GM13977 (cell line): ENCODE measurements around the gene PHLDB2.
A peak's percentile ranks its signal among the peaks of the same experiment; 100 is the strongest.

Experiments used
- DNase-seq: peaks from one replicate; pipeline ENCODE4 v3.0.0; 2012; ENCODE audit warnings: low spot score
- CTCF ChIP-seq: IDR thresholded peaks from 2 replicates; pipeline ENCODE4 v1.5.1; 2012; ENCODE audit warnings: mild to moderate bottlenecking, control low read depth; ENCODE audit not compliant: insufficient read depth; ENCODE audit errors: extremely low read depth, missing control alignments
- in situ Hi-C: fragments of 300-500 bp; cut with MboI; formaldehyde crosslinking; loops from one replicate; pipeline ENCODE4 v1.12.0; 2022; ENCODE audit warnings: low sequenced_read_pairs, low pct_unique_long_range_greater_than_20kb, mixed read lengths, inconsistent platforms; ENCODE audit not compliant: unreplicated experiment

The PHLDB2 gene

GRCh38 chr3:111862974-111863373, 3.9 kb downstream of the PHLDB2 start:
- in situ Hi-C loops = no loop called here
- no peak for DNase-seq

GRCh38 chr3:111863942-111864694, 5.1 kb downstream of the PHLDB2 start:
- no peak for TF ChIP-seq CTCF
- DNase-seq = no peak
- in situ Hi-C loops = no loop called here

More at GRCh38 chr3:111862974-111863373, 3.9 kb downstream of the PHLDB2 start:
- TF ChIP-seq CTCF = no peak

GRCh38 chr3:111864821-111865656, 6.0 kb downstream of the PHLDB2 start:
- peak; percentile 17 for TF ChIP-seq CTCF
- in situ Hi-C loops = no loop called here
- DNase-seq = no peak

GRCh38 chr3:111867889-111868426, 8.9 kb downstream of the PHLDB2 start:
- in situ Hi-C loops = no loop called here
- TF ChIP-seq CTCF = no peak
- no peak for DNase-seq

GRCh38 chr3:111870620-111871019, 11.6 kb downstream of the PHLDB2 start:
- TF ChIP-seq CTCF = no peak
- in situ Hi-C loops = no loop called here
- DNase-seq = no peak

GRCh38 chr3:111871809-111872623, 13.0 kb downstream of the PHLDB2 start:
- no peak for TF ChIP-seq CTCF
- no peak for DNase-seq
- in situ Hi-C loops = no loop called here
